ENCODE results near the gene MARS1.

GRCh38 chr12:57476993-57477709 lies 10.7 kb upstream of the MARS1 start:
- TF ChIP-seq CTCF (IDR thresholded peaks at IDR 0.05): no peak
- TF ChIP-seq TCF7L2 (IDR thresholded peaks at IDR 0.05; ENCODE audit: low read depth, low read length): no peak
- no peak for TF ChIP-seq POLR2AphosphoS5 (IDR thresholded peaks at IDR 0.05; ENCODE audit: low read depth, low read length)
